ENCODE results near the gene CPA3. TPM values are rescaled to one million over a fixed set of nuclear protein-coding genes. Genes with fewer than 3 reads are reported as not detected.

CPA3 gene
- total and polyA plus RNA-seq, 2 of the 13 experiments (the other 11 are each of a cell fraction or from before 2014, with no cell fraction given) = not detected

DNA sequence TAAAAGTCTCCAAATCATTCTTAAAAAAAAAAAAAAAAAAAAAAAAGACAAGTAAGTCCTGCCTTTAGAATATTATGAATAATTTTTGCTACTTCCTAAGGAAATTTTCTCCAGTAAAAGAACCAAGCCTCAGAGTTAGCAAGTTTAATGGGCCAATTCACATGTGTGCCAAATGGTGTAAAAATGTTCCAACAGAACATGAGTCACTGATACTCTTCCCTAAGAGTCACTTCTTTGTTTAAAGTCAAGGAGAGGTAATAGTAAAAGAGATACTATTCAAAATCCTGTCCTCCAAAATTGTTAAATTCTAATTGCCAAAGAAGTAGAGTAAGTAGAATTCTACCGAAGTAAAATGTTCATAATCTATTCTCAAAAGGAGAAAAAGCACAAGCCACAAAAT is 17.7 kb upstream of the CPA3 start:
- Histone ChIP-seq H3K27me3 (ENCODE audit: control insufficient read depth in 1 of 2, insufficient read depth in 2 of 2, low read length in 2 of 2) (no peaks in the 10 kb centered on the region), H2AFZ (ENCODE audit: low read length) (no peak overlapping the region), H3K27ac (ENCODE audit: extremely low read length, insufficient read depth, low read length) (no peak overlapping the region), H3K4me2 (ENCODE audit: low read depth, low read length) (no peak overlapping the region), H4K20me1 (ENCODE audit: insufficient read depth, low read length) (no peaks in the 10 kb centered on the region), H3K4me1 (ENCODE audit: insufficient read depth, low read length) (no peaks in the 10 kb centered on the region), H3K36me3 (replicated peaks in 1 of 2; ENCODE audit: control insufficient read depth in 1 of 2, insufficient read depth in 2 of 2, low read length in 2 of 2) (no peaks in the 10 kb centered on the region), H3K79me2 (ENCODE audit: insufficient read depth, low read length) (no peaks in the 10 kb centered on the region), H3K9ac (ENCODE audit: insufficient read depth, low read depth, low read length) (no peak overlapping the region), H3K4me3 (replicated peaks in 1 of 3; ENCODE audit: insufficient read depth in 1 of 3, low read depth in 2 of 3, low read length in 3 of 3) (no peak overlapping the region), H3K9me3 (ENCODE audit: low read length) (no peaks in the 10 kb centered on the region)
- no peak for DNase-seq (ENCODE audit: low spot score)
- no TSS peak for BruUV-seq (replicated peaks)
- ChIA-PET POLR2A (no interaction called here), CTCF (ENCODE audit: low intra/inter-chr PET ratio, low total read pairs) (no interaction called here)
- in situ Hi-C loops (cut with HindIII; ENCODE audit: extremely low pct_ligation_motif_present, low pct_unique_long_range_greater_than_20kb) = no loop called here
- TF ChIP-seq, protein P1, sequence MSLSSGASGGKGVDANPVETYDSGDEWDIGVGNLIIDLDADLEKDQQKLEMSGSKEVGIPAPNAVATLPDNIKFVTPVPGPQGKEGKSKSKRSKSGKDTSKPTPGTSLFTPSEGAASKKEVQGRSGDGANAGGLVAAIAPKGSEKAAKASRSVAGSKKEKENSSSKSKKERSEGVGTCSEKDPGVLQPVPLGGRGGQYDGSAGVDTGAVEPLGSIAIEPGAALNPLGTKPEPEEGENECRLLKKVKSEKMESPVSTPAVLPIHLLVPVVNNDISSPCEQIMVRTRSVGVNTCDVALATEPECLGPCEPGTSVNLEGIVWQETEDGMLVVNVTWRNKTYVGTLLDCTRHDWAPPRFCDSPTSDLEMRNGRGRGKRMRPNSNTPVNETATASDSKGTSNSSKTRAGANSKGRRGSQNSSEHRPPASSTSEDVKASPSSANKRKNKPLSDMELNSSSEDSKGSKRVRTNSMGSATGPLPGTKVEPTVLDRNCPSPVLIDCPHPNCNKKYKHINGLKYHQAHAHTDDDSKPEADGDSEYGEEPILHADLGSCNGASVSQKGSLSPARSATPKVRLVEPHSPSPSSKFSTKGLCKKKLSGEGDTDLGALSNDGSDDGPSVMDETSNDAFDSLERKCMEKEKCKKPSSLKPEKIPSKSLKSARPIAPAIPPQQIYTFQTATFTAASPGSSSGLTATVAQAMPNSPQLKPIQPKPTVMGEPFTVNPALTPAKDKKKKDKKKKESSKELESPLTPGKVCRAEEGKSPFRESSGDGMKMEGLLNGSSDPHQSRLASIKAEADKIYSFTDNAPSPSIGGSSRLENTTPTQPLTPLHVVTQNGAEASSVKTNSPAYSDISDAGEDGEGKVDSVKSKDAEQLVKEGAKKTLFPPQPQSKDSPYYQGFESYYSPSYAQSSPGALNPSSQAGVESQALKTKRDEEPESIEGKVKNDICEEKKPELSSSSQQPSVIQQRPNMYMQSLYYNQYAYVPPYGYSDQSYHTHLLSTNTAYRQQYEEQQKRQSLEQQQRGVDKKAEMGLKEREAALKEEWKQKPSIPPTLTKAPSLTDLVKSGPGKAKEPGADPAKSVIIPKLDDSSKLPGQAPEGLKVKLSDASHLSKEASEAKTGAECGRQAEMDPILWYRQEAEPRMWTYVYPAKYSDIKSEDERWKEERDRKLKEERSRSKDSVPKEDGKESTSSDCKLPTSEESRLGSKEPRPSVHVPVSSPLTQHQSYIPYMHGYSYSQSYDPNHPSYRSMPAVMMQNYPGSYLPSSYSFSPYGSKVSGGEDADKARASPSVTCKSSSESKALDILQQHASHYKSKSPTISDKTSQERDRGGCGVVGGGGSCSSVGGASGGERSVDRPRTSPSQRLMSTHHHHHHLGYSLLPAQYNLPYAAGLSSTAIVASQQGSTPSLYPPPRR (CRISPR knock-in tag; IDR thresholded peaks at IDR 0.05; ENCODE audit: borderline replicate concordance) = no peak
- no peak for TF ChIP-seq ZNF605 (CRISPR knock-in tag; IDR thresholded peaks at IDR 0.05)
- no peak for TF ChIP-seq AGO2 (optimal IDR thresholded peaks at IDR 0.05; ENCODE audit: low read depth, low read length)
- no peak for TF ChIP-seq TGIF2 (CRISPR knock-in tag; IDR thresholded peaks at IDR 0.05)
- TF ChIP-seq ZNF792 (CRISPR knock-in tag; IDR thresholded peaks at IDR 0.05) = no peak
- TF ChIP-seq SETDB1 (CRISPR knock-in tag; IDR thresholded peaks at IDR 0.05; ENCODE audit: borderline replicate concordance) = no peak
- no peak for TF ChIP-seq ZNF549 (CRISPR knock-in tag; IDR thresholded peaks at IDR 0.05)
- no peak for TF ChIP-seq MIER2 (CRISPR knock-in tag; IDR thresholded peaks at IDR 0.05)
- TF ChIP-seq ZNF616 (CRISPR knock-in tag; IDR thresholded peaks at IDR 0.05; ENCODE audit: low read depth) = no peak
- no peak for TF ChIP-seq DR1 (CRISPR knock-in tag; IDR thresholded peaks at IDR 0.05)
- TF ChIP-seq, protein P2, sequence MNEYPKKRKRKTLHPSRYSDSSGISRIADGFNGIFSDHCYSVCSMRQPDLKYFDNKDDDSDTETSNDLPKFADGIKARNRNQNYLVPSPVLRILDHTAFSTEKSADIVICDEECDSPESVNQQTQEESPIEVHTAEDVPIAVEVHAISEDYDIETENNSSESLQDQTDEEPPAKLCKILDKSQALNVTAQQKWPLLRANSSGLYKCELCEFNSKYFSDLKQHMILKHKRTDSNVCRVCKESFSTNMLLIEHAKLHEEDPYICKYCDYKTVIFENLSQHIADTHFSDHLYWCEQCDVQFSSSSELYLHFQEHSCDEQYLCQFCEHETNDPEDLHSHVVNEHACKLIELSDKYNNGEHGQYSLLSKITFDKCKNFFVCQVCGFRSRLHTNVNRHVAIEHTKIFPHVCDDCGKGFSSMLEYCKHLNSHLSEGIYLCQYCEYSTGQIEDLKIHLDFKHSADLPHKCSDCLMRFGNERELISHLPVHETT (CRISPR knock-in tag; conservative IDR thresholded peaks at IDR 0.05) = no peak
- no peak for TF ChIP-seq THYN1 (CRISPR knock-in tag; IDR thresholded peaks at IDR 0.05; ENCODE audit: borderline replicate concordance, low read depth)
- TF ChIP-seq XBP1 (CRISPR knock-in tag; IDR thresholded peaks at IDR 0.05) = no peak
- TF ChIP-seq TARDBP (CRISPR knock-in tag; IDR thresholded peaks at IDR 0.05) = no peak
- WGBS (ENCODE audit: low lambda C conversion rate) = 0% methylated on average over 1 of the region's 1 CpG
- no peak for ATAC-seq
- no peak for FAIRE-seq
- intact Hi-C loops (cut with micrococcal nuclease; ENCODE audit: unreplicated experiment) = no loop called here

All from HepG2 (cell line).